ENCODE data around the gene STAT5A.
A peak's percentile ranks its signal among the peaks of the same experiment; 100 is the strongest.

The STAT5A gene

GRCh38 chr17:42268236-42268635 is 20.1 kb upstream of the STAT5A start:
- no peak for DNase-seq (ENCODE audit: low spot score)

- no peak for DNase-seq (ENCODE audit: low spot score)
Observed at GRCh38 chr17:42270170-42270535, 18.1 kb upstream of the STAT5A start.

GRCh38 chr17:42270596-42270995 is 17.7 kb upstream of the STAT5A start:
- DNase-seq (ENCODE audit: low spot score) = no peak

- DNase-seq (ENCODE audit: low spot score) = no peak
Observed at GRCh38 chr17:42271006-42271778, 17.1 kb upstream of the STAT5A start.

GRCh38 chr17:42271779-42272035 is 16.6 kb upstream of the STAT5A start:
- DNase-seq (ENCODE audit: low spot score) = no peak

- DNase-seq (ENCODE audit: low spot score) = no peak
Observed at GRCh38 chr17:42272162-42272907, 16.0 kb upstream of the STAT5A start.

GRCh38 chr17:42273474-42274252 is 14.6 kb upstream of the STAT5A start:
- DNase-seq (ENCODE audit: low spot score) = no peak

- no peak for DNase-seq (ENCODE audit: low spot score)
Observed at GRCh38 chr17:42274253-42274542, 14.1 kb upstream of the STAT5A start.

- peak; percentile 56 for DNase-seq (ENCODE audit: low spot score)
Observed at GRCh38 chr17:42274812-42275526, 13.3 kb upstream of the STAT5A start.

- DNase-seq (ENCODE audit: low spot score) = no peak
Observed at GRCh38 chr17:42275527-42276358, 12.6 kb upstream of the STAT5A start.

- DNase-seq (ENCODE audit: low spot score) = peak; percentile 37
Observed at GRCh38 chr17:42276359-42276608, 12.0 kb upstream of the STAT5A start, which contains the start of gene STAT5B. Gene STAT5B, minus strand, starts transcription at chr17:42276391. Its CDS starts 44,264 bp downstream, at chr17:42232127.

GRCh38 chr17:42276609-42277341 is 11.5 kb upstream of the STAT5A start:
- DNase-seq (ENCODE audit: low spot score) = no peak

GRCh38 chr17:42277342-42277712 is 11.0 kb upstream of the STAT5A start:
- no peak for DNase-seq (ENCODE audit: low spot score)

GRCh38 chr17:42279776-42280630 is 8.3 kb upstream of the STAT5A start:
- DNase-seq (ENCODE audit: low spot score) = no peak

GRCh38 chr17:42281571-42282096 is 6.7 kb upstream of the STAT5A start:
- peak; percentile 48 for DNase-seq (ENCODE audit: low spot score)

- DNase-seq (ENCODE audit: low spot score) = no peak
Observed at GRCh38 chr17:42282478-42283080, 5.7 kb upstream of the STAT5A start.

GRCh38 chr17:42283241-42284023 is 4.9 kb upstream of the STAT5A start:
- no peak for DNase-seq (ENCODE audit: low spot score)

GRCh38 chr17:42284024-42284369 is 4.3 kb upstream of the STAT5A start:
- DNase-seq (ENCODE audit: low spot score) = no peak

GRCh38 chr17:42284566-42284965 is 3.7 kb upstream of the STAT5A start:
- no peak for DNase-seq (ENCODE audit: low spot score)
